GM23338 (cell line): ENCODE results near the gene HES7.

Experiments used
- CTCF ChIP-seq, 2 experiments: fragments of 200-600 bp in 1 of 2; sonication (generic) in 1 of 2; conservative IDR thresholded peaks; 2 replicates each; pipeline versions ENCODE4 v1.5.1 to v1.6.1; 2016 to 2017; ENCODE audit warnings: antibody characterized with exemption in 2 of 2, low read depth in 2 of 2, mild to moderate bottlenecking in 2 of 2, moderate library complexity in 1 of 2
- EZH2 ChIP-seq: fragments of 200-600 bp; sonication (generic); IDR thresholded peaks from one replicate; pipeline ENCODE4 v1.8.0; 2017; ENCODE audit warnings: antibody characterized with exemption, mild to moderate bottlenecking, low read depth; ENCODE audit not compliant: unreplicated experiment
- POLR2AphosphoS5 ChIP-seq: IDR thresholded peaks from 2 replicates; pipeline ENCODE4 v1.6.1; 2016; ENCODE audit warnings: antibody characterized with exemption, low read depth
- REST ChIP-seq: IDR thresholded peaks from one replicate; pipeline ENCODE4 v1.6.1; 2018; ENCODE audit warnings: antibody characterized with exemption; ENCODE audit not compliant: unreplicated experiment
- ZNF462 ChIP-seq: fragments of 250-450 bp; sonication (Bioruptor Pico); IDR thresholded peaks from 2 replicates; pipeline ENCODE4 v1.5.0; 2020; ENCODE audit warnings: mild to moderate bottlenecking, moderate library complexity

GRCh38 chr17:8080208-8080798 is 43.6 kb downstream of the HES7 start:
- TF ChIP-seq POLR2AphosphoS5 (no peak), CTCF (conservative IDR thresholded peaks at IDR 0.05; ENCODE audit: low read depth in 2 of 2) (peak in 1 of 2 experiments; percentile 8; a peak in 1 of 4 replicates), ZNF462 (CRISPR knock-in tag) (no peak), EZH2 (peak; percentile 46), REST (no peak)
